Duodenal mucosa (tissue), 2 donors: ENCODE measurements around the gene CAMSAP2.
A peak's percentile ranks its signal among the peaks of the same experiment; 100 is the strongest.
"Not testable (repeated sequence)": the region's sequence is repeated elsewhere in the genome, so short reads cannot be mapped to it uniquely, and the experiment has no call there.

ENCODE experiments used
- H3K27ac ChIP-seq: one replicate; pipeline ENCODE4 v1.7.0; 2013; ENCODE audit warnings: low read depth, low read length
- H3K27me3 ChIP-seq, 2 donors: one replicate each; pipeline ENCODE4 v1.7.0; 2013; ENCODE audit warnings: low read length in 2 of 2, control low read depth in 1 of 2; ENCODE audit not compliant: insufficient read depth in 2 of 2, control insufficient read depth in 1 of 2
- H3K36me3 ChIP-seq, 2 donors: one replicate each; pipeline ENCODE4 v1.7.0; 2013; ENCODE audit warnings: low read length in 2 of 2, control low read depth in 1 of 2; ENCODE audit not compliant: insufficient read depth in 2 of 2, control insufficient read depth in 1 of 2
- H3K4me1 ChIP-seq, 2 donors: one replicate each; pipeline ENCODE4 v1.7.0; 2013; ENCODE audit warnings: low read length in 2 of 2, control low read depth in 1 of 2; ENCODE audit not compliant: insufficient read depth in 2 of 2, control insufficient read depth in 1 of 2
- H3K4me3 ChIP-seq, 2 donors: one replicate each; pipeline ENCODE4 v1.7.0; 2013; ENCODE audit warnings: low read length in 2 of 2, low read depth in 1 of 2
- H3K9ac ChIP-seq, 2 donors: one replicate each; pipeline ENCODE4 v1.7.0; 2013; ENCODE audit warnings: low read length in 2 of 2, low read depth in 1 of 2
- H3K9me3 ChIP-seq, 2 donors: one replicate each; pipeline ENCODE4 v1.7.0; 2013; ENCODE audit warnings: low read length in 2 of 2, control low read depth in 1 of 2; ENCODE audit not compliant: control insufficient read depth in 1 of 2

The CAMSAP2 gene

DNA sequence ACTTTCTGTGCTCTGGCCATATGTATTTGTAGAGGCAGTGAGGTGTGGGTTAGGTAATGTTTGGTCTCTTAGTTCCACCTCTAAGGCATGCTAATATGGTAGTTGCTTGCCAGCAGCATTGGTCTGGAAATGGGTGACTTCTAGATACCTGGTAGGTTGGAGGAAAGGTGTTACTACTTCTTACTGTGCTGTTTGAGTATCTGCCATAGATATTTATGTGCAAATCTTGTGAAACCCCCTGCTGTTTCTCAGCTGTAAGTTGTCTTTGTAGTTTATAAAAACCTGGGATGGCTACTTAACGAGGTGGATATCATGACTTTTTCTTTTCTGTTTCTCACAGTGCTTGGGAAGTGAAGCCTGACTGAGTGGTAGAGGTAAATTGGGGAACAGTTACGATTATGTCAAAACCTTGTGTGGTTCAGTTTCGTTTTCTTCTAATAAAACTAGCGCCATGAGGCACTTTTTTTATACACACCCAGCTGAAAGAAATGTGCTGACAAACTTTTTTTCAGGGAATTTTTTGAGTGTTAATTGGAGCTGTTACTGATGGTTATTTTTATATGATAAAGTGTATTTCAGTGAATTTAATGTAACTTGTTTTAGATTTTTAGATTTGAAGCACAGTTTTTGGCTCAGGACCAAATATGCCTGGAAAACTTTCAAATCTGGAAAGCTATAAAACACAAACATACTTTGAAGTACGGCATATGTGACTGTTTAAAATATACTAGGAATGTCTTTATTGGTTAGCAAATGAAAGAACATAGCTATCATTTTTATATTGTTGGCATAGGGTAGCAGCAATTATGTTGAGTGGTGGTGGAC lies 42.1 kb downstream of the CAMSAP2 start:
- H3K27me3 ChIP-seq = no peaks in the 10 kb centered on the region
- peak overlapping the region in 1 of 2 donors; percentile 1 for H3K9ac ChIP-seq
- peaks cover 0 to 4% of the 10 kb centered on the region in 2 donors for H3K9me3 ChIP-seq
- H3K4me1 ChIP-seq = peaks cover 0 to 4% of the 10 kb centered on the region in 2 donors
- H3K27ac ChIP-seq = no peak overlapping the region
- no peaks in the 10 kb centered on the region for H3K36me3 ChIP-seq
- H3K4me3 ChIP-seq = peak overlapping the region; percentile 20 to 32

- Histone ChIP-seq H3K9me3 (peaks cover 0 to 4% of the 10 kb centered on the region in 2 donors), H3K27me3 (no peaks in the 10 kb centered on the region), H3K9ac (no peak overlapping the region), H3K4me1 (no peaks in the 10 kb centered on the region), H3K27ac (no peak overlapping the region), H3K36me3 (no peaks in the 10 kb centered on the region), H3K4me3 (no peak overlapping the region)
These were observed 45.2 kb downstream of the CAMSAP2 start for GRCh38 chr1:200783926-200784325.

- Histone ChIP-seq H3K27ac (no peak overlapping the region), H3K36me3 (no peaks in the 10 kb centered on the region), H3K4me1 (no peaks in the 10 kb centered on the region), H3K4me3 (no peak overlapping the region), H3K9ac (no peak overlapping the region), H3K9me3 (peaks cover 0 to 4% of the 10 kb centered on the region in 2 donors), H3K27me3 (no peaks in the 10 kb centered on the region)
These were observed 45.9 kb downstream of the CAMSAP2 start for GRCh38 chr1:200784576-200784975.

DNA sequence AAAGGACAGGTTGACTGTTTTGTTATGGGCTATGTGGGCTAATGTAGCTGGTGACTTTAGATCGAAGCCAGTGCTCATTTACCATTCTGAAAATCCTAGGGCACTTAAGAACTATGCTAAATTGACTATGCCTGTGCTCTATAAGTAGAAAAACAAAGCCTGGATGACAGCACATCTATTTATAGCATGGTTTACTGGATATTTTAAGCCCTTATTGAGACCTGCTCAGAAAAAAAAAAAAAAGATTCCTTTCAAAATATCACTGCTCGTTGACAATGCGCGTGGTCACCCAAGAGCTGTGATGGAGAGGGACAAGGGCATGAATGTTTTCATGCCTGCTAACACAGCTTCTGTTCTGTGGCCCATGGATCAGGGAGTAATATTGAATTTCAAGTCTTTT lies 48.1 kb downstream of the CAMSAP2 start:
- H3K36me3 ChIP-seq = no peaks in the 10 kb centered on the region
- H3K27ac ChIP-seq = no peak overlapping the region
- no peaks in the 10 kb centered on the region for H3K4me1 ChIP-seq
- H3K4me3 ChIP-seq = no peak overlapping the region
- H3K27me3 ChIP-seq = no peaks in the 10 kb centered on the region
- peaks cover 0 to 4% of the 10 kb centered on the region in 2 donors for H3K9me3 ChIP-seq
- no peak overlapping the region for H3K9ac ChIP-seq

GRCh38 chr1:200787896-200788387 lies 49.2 kb downstream of the CAMSAP2 start:
- no peaks in the 10 kb centered on the region for H3K36me3 ChIP-seq
- H3K27me3 ChIP-seq = no peaks in the 10 kb centered on the region
- H3K9me3 ChIP-seq = peaks cover 0 to 2% of the 10 kb centered on the region in 2 donors
- no peak overlapping the region for H3K27ac ChIP-seq
- no peak overlapping the region for H3K4me3 ChIP-seq
- H3K4me1 ChIP-seq = no peaks in the 10 kb centered on the region
- H3K9ac ChIP-seq = no peak overlapping the region

- H3K27me3 ChIP-seq, H3K27ac ChIP-seq, H3K4me3 ChIP-seq, H3K9ac ChIP-seq, H3K9me3 ChIP-seq, H3K4me1 ChIP-seq, H3K36me3 ChIP-seq: not testable (repeated sequence)
These were observed 52.3 kb downstream of the CAMSAP2 start for GRCh38 chr1:200791012-200791411.

GRCh38 chr1:200793677-200794076 lies 55.0 kb downstream of the CAMSAP2 start:
- H3K27ac ChIP-seq = no peak overlapping the region

DNA sequence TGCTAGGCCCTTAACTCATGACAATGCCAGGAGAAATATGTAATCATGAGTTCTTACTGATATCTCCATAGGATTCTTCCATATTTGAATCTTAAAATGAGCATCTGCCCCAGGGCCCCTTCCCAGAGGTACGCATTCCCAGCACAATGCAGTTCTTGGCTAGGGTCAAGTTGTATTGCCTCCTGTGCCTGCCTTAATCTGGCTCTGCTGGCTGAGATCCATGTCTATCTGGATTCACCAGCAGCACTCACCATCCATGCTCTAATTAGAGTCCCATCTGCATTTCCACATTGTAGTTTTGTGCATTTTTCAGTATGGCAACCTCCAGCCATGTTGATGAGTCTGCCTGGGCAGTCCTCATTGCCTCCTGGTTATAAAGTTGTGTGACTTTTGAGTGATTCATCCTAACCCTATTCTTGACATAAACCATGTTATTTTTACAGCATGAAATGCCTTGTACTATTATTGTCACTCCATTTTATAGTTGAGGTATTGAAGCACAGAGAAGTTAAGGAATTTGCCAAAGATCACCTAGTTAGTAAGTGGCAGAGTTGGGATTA lies 55.9 kb downstream of the CAMSAP2 start:
- Histone ChIP-seq H3K27ac (no peak overlapping the region), H3K4me1 (no peaks in the 10 kb centered on the region), H3K36me3 (no peaks in the 10 kb centered on the region), H3K4me3 (no peak overlapping the region), H3K9ac (no peak overlapping the region), H3K9me3 (no peaks in the 10 kb centered on the region), H3K27me3 (no peaks in the 10 kb centered on the region)

More at GRCh38 chr1:200793677-200794076, 55.0 kb downstream of the CAMSAP2 start:
- H3K27me3 ChIP-seq = no peaks in the 10 kb centered on the region
- no peaks in the 10 kb centered on the region for H3K36me3 ChIP-seq
- no peaks in the 10 kb centered on the region for H3K9me3 ChIP-seq
- H3K9ac ChIP-seq = no peak overlapping the region
- no peaks in the 10 kb centered on the region for H3K4me1 ChIP-seq
- no peak overlapping the region for H3K4me3 ChIP-seq

- H3K4me1 ChIP-seq = no peaks in the 10 kb centered on the region
- no peaks in the 10 kb centered on the region for H3K36me3 ChIP-seq
- H3K27me3 ChIP-seq = no peaks in the 10 kb centered on the region
- no peak overlapping the region for H3K4me3 ChIP-seq
- no peak overlapping the region for H3K27ac ChIP-seq
- no peak overlapping the region for H3K9ac ChIP-seq
- no peaks in the 10 kb centered on the region for H3K9me3 ChIP-seq
These were observed 56.5 kb downstream of the CAMSAP2 start for GRCh38 chr1:200795156-200795555.

DNA sequence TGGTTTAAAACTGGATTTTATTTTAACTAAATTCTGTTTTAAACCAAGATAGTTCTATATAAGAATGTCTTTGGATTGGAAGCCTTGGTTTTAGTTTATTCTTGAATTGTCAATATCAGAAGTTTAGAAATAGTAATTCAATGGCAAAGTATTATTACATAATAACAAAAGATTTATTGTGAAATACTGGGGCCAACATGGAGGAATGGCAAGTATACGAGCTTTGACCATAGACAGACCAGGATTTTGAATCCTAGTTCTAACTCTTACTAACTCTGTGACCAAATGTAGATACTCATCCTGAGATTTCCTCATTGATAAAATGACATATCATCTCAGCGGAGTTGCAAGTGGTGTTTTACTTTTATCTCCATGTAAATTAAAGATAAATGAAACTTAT lies 63.3 kb downstream of the CAMSAP2 start:
- Histone ChIP-seq H3K9me3 (no peaks in the 10 kb centered on the region), H3K9ac (no peak overlapping the region), H3K36me3 (no peaks in the 10 kb centered on the region), H3K27ac (no peak overlapping the region), H3K4me1 (no peaks in the 10 kb centered on the region), H3K27me3 (no peaks in the 10 kb centered on the region), H3K4me3 (no peak overlapping the region)
